ENCODE measurements around the gene PPP4R1. TPM values are rescaled to one million over a fixed set of nuclear protein-coding genes. Genes with fewer than 3 reads are reported as not detected.

The PPP4R1 gene
- total and polyA plus RNA-seq, 7 donors: 10.3 to 36.1 (median 27.8) TPM

DNA sequence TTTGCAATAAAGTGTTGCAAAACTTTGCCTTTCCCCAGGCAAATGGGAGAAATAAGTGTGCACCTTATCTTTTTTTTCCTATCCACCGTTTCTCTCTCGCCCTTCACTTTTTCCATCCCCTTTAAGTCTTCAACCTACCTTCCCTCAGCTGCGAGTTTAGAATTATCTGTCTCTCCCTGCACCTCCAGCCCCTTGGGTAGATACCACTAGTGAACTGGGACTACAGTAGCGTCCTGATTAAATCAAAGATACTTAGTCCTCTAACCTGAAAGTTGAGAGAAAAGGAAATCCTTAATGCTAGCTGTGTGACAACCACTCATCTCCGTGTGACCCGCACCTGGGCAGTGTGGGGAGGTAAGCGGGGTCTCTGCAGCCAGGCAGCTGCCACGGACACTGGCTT lies 16.1 kb upstream of the PPP4R1 start:
- Histone ChIP-seq H3K4me3 (no peak overlapping the region), H3K27ac (no peak overlapping the region), H3K4me1 (no peaks in the 10 kb centered on the region), H3K36me3 (ENCODE audit: insufficient read depth in 1 of 2, low read depth in 1 of 2) (no peaks in the 10 kb centered on the region), H3K27me3 (ENCODE audit: insufficient read depth in 3 of 3, low read length in 2 of 3) (no peaks in the 10 kb centered on the region), H3K9me3 (no peaks in the 10 kb centered on the region)
- TF ChIP-seq, protein P1, sequence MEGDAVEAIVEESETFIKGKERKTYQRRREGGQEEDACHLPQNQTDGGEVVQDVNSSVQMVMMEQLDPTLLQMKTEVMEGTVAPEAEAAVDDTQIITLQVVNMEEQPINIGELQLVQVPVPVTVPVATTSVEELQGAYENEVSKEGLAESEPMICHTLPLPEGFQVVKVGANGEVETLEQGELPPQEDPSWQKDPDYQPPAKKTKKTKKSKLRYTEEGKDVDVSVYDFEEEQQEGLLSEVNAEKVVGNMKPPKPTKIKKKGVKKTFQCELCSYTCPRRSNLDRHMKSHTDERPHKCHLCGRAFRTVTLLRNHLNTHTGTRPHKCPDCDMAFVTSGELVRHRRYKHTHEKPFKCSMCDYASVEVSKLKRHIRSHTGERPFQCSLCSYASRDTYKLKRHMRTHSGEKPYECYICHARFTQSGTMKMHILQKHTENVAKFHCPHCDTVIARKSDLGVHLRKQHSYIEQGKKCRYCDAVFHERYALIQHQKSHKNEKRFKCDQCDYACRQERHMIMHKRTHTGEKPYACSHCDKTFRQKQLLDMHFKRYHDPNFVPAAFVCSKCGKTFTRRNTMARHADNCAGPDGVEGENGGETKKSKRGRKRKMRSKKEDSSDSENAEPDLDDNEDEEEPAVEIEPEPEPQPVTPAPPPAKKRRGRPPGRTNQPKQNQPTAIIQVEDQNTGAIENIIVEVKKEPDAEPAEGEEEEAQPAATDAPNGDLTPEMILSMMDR (IDR thresholded peaks at IDR 0.05): no peak
- ATAC-seq (no peak), DNase-seq (no peak)
- intact Hi-C loops (cut with DNase I): no loop called here
- WGBS, 3 donors: 85 to 87% (median 86%) methylated on average over 8 of the region's 8 CpGs

DNA sequence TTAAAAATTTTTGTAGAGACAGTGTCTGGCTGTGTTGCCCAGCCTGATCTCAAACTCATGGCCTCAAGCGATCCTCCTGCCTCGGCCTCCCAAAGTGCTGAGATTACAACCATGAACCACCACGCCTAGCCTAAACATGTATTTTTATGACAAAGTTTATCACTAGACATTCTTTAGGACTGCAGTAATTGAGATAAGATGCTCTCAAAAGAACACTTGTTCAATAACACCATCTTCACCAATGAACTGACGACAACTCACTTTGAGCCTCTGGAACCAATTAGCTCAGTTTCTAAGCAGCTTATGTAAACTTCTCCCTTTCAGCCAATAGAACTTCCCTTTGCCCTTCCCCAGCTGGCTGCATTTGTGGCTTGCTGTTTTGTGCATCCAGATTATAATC lies 15.3 kb upstream of the PPP4R1 start:
- 90 to 95% (median 92%) methylated on average over 4 of the region's 4 CpGs for WGBS, 3 donors
- TF ChIP-seq, protein P1 (IDR thresholded peaks at IDR 0.05): no peak
- intact Hi-C loops (cut with DNase I): no loop called here
- no peak overlapping the region for H3K27ac ChIP-seq
- H3K27me3 ChIP-seq (ENCODE audit: insufficient read depth in 3 of 3, low read length in 2 of 3): no peaks in the 10 kb centered on the region
- H3K4me1 ChIP-seq: no peaks in the 10 kb centered on the region
- ATAC-seq: no peak
- no peak for DNase-seq
- H3K36me3 ChIP-seq (ENCODE audit: insufficient read depth in 1 of 2, low read depth in 1 of 2): no peaks in the 10 kb centered on the region
- no peak overlapping the region for H3K4me3 ChIP-seq
- no peaks in the 10 kb centered on the region for H3K9me3 ChIP-seq

- Histone ChIP-seq H3K36me3 (ENCODE audit: insufficient read depth in 1 of 2, low read depth in 1 of 2) (no peaks in the 10 kb centered on the region), H3K27me3 (ENCODE audit: insufficient read depth in 3 of 3, low read length in 2 of 3) (no peaks in the 10 kb centered on the region), H3K27ac (no peak overlapping the region), H3K4me3 (no peak overlapping the region), H3K4me1 (no peaks in the 10 kb centered on the region), H3K9me3 (no peaks in the 10 kb centered on the region)
- intact Hi-C loops (cut with DNase I): no loop called here
- DNase-seq (no peak), ATAC-seq (no peak)
- 61 to 85% (median 63%) methylated on average over 5 of the region's 5 CpGs for WGBS, 3 donors
- TF ChIP-seq, protein P1 (IDR thresholded peaks at IDR 0.05): no peak
Measured at GRCh38 chr18:9628984-9629383, 14.6 kb upstream of the PPP4R1 start.

DNA sequence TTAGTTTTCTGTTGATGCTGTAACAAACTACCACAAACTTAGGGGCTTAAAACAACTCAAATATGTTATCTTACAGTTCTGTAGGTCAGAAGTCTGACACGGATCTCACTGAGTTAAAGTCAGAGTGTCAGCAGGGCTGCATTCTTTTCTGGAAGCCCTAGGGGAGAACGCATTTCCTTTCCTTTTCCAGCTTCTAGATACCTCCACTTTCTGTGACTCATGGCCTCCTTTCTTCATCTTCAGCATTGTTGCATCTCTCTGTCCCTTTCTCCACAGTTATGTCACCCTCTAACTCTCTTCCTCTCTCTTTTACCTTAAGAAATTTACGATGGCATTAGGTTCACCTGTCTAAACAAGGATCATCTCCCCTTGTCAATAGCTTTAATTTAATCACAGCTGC lies 13.3 kb upstream of the PPP4R1 start:
- DNase-seq (no peak), ATAC-seq (no peak)
- intact Hi-C loops (cut with DNase I): no loop called here
- no peaks in the 10 kb centered on the region for H3K9me3 ChIP-seq
- no peak overlapping the region for H3K4me3 ChIP-seq
- H3K27ac ChIP-seq: no peak overlapping the region
- H3K4me1 ChIP-seq: no peaks in the 10 kb centered on the region
- TF ChIP-seq, protein P1 (IDR thresholded peaks at IDR 0.05): no peak
- WGBS, 3 donors: 59 to 68% (median 65%) methylated on average over 3 of the region's 3 CpGs
- H3K27me3 ChIP-seq (ENCODE audit: insufficient read depth in 3 of 3, low read length in 2 of 3): no peaks in the 10 kb centered on the region
- no peaks in the 10 kb centered on the region for H3K36me3 ChIP-seq (ENCODE audit: insufficient read depth in 1 of 2, low read depth in 1 of 2)

DNA sequence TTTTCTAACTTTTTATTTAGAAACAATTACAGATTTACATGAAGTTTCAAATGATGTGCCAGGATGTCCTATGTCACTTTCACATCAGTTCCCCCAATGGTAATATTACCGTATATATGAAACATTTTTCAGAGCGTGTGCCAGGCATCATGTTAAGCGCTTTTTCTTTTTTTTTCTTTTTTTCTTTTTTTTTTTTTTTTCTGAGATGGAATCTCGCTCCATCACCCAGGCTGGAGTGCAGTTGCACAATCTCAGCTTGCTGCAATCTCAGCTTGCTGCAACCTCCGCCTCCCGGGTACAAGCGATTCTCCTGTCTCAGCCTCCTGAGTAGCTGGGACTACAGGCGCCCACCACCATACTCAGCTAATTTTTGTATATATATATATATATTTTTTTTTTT lies 5.6 kb upstream of the PPP4R1 start:
- no peaks in the 10 kb centered on the region for H3K27me3 ChIP-seq (ENCODE audit: insufficient read depth in 3 of 3, low read length in 2 of 3)
- intact Hi-C loops (cut with DNase I): loop anchor here (5.0 to 10.0 kb wide), 3 partner anchors 62 to 335 kb away; no protein-coding TSS in a partner anchor
- H3K4me1 ChIP-seq: peaks cover 6% of the 10 kb centered on the region
- 60 to 80% (median 65%) methylated on average over 8 of the region's 8 CpGs for WGBS, 3 donors
- no peaks in the 10 kb centered on the region for H3K9me3 ChIP-seq
- H3K36me3 ChIP-seq (ENCODE audit: insufficient read depth in 1 of 2, low read depth in 1 of 2): no peaks in the 10 kb centered on the region
- ATAC-seq: no peak
- no peak for DNase-seq
- TF ChIP-seq, protein P1 (IDR thresholded peaks at IDR 0.05): no peak
- H3K4me3 ChIP-seq: no peak overlapping the region
- H3K27ac ChIP-seq: no peak overlapping the region

Data from psoas muscle (tissue), 8 donors.